Uterus (tissue), 4 donors: Measurements from ENCODE around the gene CDC7. TPM values are rescaled to one million over a fixed set of nuclear protein-coding genes. Genes with fewer than 3 reads are reported as not detected.
A peak's percentile ranks its signal among the peaks of the same experiment; 100 is the strongest.

ENCODE experiments used
- DNase-seq, 2 donors: peaks; one replicate each; pipeline ENCODE4 v3.0.0-alpha.2; 2019 to 2020
- H3K27ac ChIP-seq, 2 donors: fragments of 200-600 bp; sonication (generic); 1 replicate in 1 of 2; 2 replicates in 1 of 2; pipeline ENCODE4 v1.5.1; 2016 to 2018
- H3K27me3 ChIP-seq, 2 donors: fragments of 200-600 bp; sonication (generic); one replicate each; pipeline ENCODE4 v1.5.1; 2018 to 2019; ENCODE audit warnings: control low read depth in 1 of 2
- H3K36me3 ChIP-seq, 2 donors: fragments of 200-600 bp; sonication (generic); one replicate each; pipeline ENCODE4 v1.5.1; 2019; ENCODE audit warnings: control low read depth in 1 of 2
- H3K4me1 ChIP-seq, 2 donors: fragments of 200-600 bp; sonication (generic); one replicate each; pipeline ENCODE4 v1.5.1; 2018 to 2019; ENCODE audit warnings: control low read depth in 1 of 2
- H3K4me3 ChIP-seq, 2 donors: fragments of 200-600 bp; sonication (generic); 1 replicate in 1 of 2; 2 replicates in 1 of 2; pipeline ENCODE4 v1.5.1; 2018 to 2019; ENCODE audit warnings: mild to moderate bottlenecking in 1 of 2
- H3K9me3 ChIP-seq, 2 donors: fragments of 200-600 bp; sonication (generic); one replicate each; pipeline ENCODE4 v1.5.1; 2019; ENCODE audit warnings: control low read depth in 1 of 2
- CTCF ChIP-seq, 4 experiments: fragments of 200-600 bp in 2 of 4; fragments of 450-650 bp in 2 of 4; sonication (generic) in 2 of 4; IDR thresholded peaks; one replicate each; pipeline ENCODE4 v1.5.1; 2016 to 2019; ENCODE audit warnings: antibody characterized with exemption in 4 of 4, mild to moderate bottlenecking in 2 of 4, moderate library complexity in 1 of 4
- POLR2A ChIP-seq, 2 donors: fragments of 450-650 bp; IDR thresholded peaks; one replicate each; pipeline ENCODE4 v1.6.1; 2016; ENCODE audit warnings: antibody characterized with exemption in 2 of 2, mild to moderate bottlenecking in 1 of 2, moderate library complexity in 1 of 2
- intact Hi-C: fragments of 100-400 bp; cut with DNase I; formaldehyde crosslinking; loops from one replicate; pipeline ENCODE4 v1.15.1; 2023; ENCODE audit warnings: low total_unique reads
- total RNA-seq, 4 donors: library from RNA; depleted of rRNA in 3 of 4; stranded (reverse); fragments of >200 nt in 3 of 4; gene quantifications; one replicate each; pipeline versions ENCODE4 v1.1.0 to v1.2.4, GENCODE V29; 2014 to 2023
- donor health status: DM: yes; HTN: yes; CAD: no.

Gene CDC7
- total RNA-seq, 4 donors from 2014 or later: 0.59 to 33.5 (median 2.7) TPM

GRCh38 chr1:91546301-91546581 lies 45.6 kb downstream of the CDC7 start:
- H3K27ac ChIP-seq: no peak overlapping the region
- TF ChIP-seq POLR2A (IDR thresholded peaks at IDR 0.05): no peak
- no peak for TF ChIP-seq CTCF (IDR thresholded peaks at IDR 0.05)
- no peak for DNase-seq
- H3K9me3 ChIP-seq: no peaks in the 10 kb centered on the region
- H3K4me1 ChIP-seq: no peaks in the 10 kb centered on the region
- intact Hi-C loops: no loop called here
- no peaks in the 10 kb centered on the region for H3K36me3 ChIP-seq
- no peak overlapping the region for H3K4me3 ChIP-seq
- no peaks in the 10 kb centered on the region for H3K27me3 ChIP-seq

- DNase-seq: no peak
- no peak for TF ChIP-seq POLR2A (IDR thresholded peaks at IDR 0.05)
- TF ChIP-seq CTCF (IDR thresholded peaks at IDR 0.05): no peak
- H3K9me3 ChIP-seq: no peaks in the 10 kb centered on the region
- no peaks in the 10 kb centered on the region for H3K4me1 ChIP-seq
- no peaks in the 10 kb centered on the region for H3K27me3 ChIP-seq
- no peak overlapping the region for H3K4me3 ChIP-seq
- intact Hi-C loops: no loop called here
- no peak overlapping the region for H3K27ac ChIP-seq
- no peaks in the 10 kb centered on the region for H3K36me3 ChIP-seq
Observed at GRCh38 chr1:91546876-91547275, 46.2 kb downstream of the CDC7 start.

GRCh38 chr1:91548376-91549040 lies 47.9 kb downstream of the CDC7 start:
- Histone ChIP-seq H3K9me3 (no peaks in the 10 kb centered on the region), H3K4me3 (no peak overlapping the region), H3K4me1 (no peaks in the 10 kb centered on the region), H3K36me3 (no peaks in the 10 kb centered on the region), H3K27me3 (no peaks in the 10 kb centered on the region), H3K27ac (peak overlapping the region in 1 of 2 donors; percentile 20)
- TF ChIP-seq CTCF (IDR thresholded peaks at IDR 0.05) (no peak), POLR2A (IDR thresholded peaks at IDR 0.05) (no peak)
- intact Hi-C loops: no loop called here
- DNase-seq: no peak

GRCh38 chr1:91549041-91549735 lies 48.5 kb downstream of the CDC7 start:
- DNase-seq: no peak
- Histone ChIP-seq H3K36me3 (no peaks in the 10 kb centered on the region), H3K27me3 (no peaks in the 10 kb centered on the region), H3K4me1 (no peaks in the 10 kb centered on the region), H3K27ac (peak overlapping the region in 1 of 2 donors; percentile 20), H3K4me3 (no peak overlapping the region), H3K9me3 (no peaks in the 10 kb centered on the region)
- TF ChIP-seq CTCF (IDR thresholded peaks at IDR 0.05) (no peak), POLR2A (IDR thresholded peaks at IDR 0.05) (no peak)
- intact Hi-C loops: no loop called here

GRCh38 chr1:91550961-91551360 lies 50.3 kb downstream of the CDC7 start:
- no peak for DNase-seq

More at GRCh38 chr1:91550961-91551360, 50.3 kb downstream of the CDC7 start:
- intact Hi-C loops: no loop called here
- no peaks in the 10 kb centered on the region for H3K36me3 ChIP-seq
- TF ChIP-seq CTCF (IDR thresholded peaks at IDR 0.05) (no peak), POLR2A (IDR thresholded peaks at IDR 0.05) (no peak)
- H3K27me3 ChIP-seq: no peaks in the 10 kb centered on the region
- no peak overlapping the region for H3K4me3 ChIP-seq
- no peak overlapping the region for H3K27ac ChIP-seq
- no peaks in the 10 kb centered on the region for H3K9me3 ChIP-seq
- H3K4me1 ChIP-seq: no peaks in the 10 kb centered on the region
